Measurements from ENCODE around the gene TPO.
"Not testable (repeated sequence)": the region's sequence is repeated elsewhere in the genome, so short reads cannot be mapped to it uniquely, and the experiment has no call there.

The TPO gene

GRCh38 chr2:1413156-1413710 lies at the start of gene TPO:
TSS of gene TPO (plus strand) at chr2:1413463. CDS start at chr2:1414409, 946 bp downstream.
- DNase-seq (ENCODE audit: low read depth), result no peak

- no peak for DNase-seq (ENCODE audit: low read depth)
Observed at GRCh38 chr2:1366546-1367134, 46.6 kb upstream of the TPO start.

DNA sequence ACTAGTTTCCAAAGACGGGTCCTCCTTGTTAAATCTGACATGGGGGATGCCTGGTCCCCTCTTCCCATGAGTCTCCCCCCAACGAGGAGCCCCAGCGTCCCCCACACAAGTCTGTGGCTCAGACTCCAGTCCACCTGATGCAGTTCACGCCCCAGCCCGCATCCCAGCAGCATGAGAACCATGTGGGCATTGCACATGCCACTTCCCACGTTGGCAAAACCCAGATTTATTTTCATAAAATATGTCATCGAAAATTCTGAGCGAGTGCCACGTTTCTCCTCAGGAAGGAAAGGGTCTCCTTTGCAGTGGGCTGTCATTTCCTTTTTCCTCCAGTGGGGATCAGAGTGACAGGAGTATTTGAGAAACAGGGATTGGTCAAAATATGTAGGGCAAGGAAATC lies 45.7 kb upstream of the TPO start:
- no peak for DNase-seq (ENCODE audit: low read depth)

DNA sequence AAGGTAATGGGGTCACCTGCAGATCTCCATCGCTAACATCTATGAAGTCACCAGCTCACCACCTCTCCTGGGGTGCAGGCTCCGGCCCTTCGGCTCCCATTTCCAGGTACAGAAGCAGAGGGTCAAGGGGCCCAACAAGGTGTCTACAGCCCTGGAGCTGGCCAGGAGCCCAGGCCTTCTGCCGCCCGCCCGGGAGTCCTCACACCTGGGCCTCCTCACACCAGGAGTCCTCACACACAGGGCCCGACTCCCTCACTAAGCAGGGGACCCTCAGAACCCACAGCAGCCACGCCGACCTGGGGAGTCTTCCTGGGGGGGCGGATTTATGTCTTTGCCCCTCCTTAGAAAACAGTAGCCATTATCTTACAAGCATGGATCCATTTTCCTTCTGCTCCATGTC lies 43.4 kb upstream of the TPO start:
- no peak for DNase-seq (ENCODE audit: low read depth)

DNA sequence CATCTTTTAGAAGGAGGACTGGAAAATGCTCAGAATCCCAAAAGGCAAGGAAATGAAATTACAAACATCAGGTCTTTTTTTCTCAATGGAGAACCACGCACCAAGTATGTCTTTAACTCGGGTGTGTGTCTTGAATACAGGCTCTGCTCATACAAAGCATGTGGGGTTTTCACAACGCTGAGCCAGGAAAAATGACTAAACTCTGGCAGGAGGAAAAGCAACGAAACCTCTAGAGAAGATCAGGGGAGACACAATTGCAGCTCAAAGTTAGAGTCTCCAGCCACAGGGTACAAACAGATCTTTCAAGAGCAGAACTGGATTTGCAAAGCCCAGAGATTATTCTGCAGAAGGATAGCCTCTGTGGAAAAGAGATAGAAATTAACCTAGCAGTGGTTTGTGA lies 42.8 kb upstream of the TPO start:
- no peak for DNase-seq (ENCODE audit: low read depth)

GRCh38 chr2:1371082-1371481 lies 42.2 kb upstream of the TPO start:
- DNase-seq (ENCODE audit: low read depth), result no peak

GRCh38 chr2:1373830-1374229 lies 39.4 kb upstream of the TPO start:
- DNase-seq (ENCODE audit: low read depth), result no peak

GRCh38 chr2:1374287-1374686 lies 39.0 kb upstream of the TPO start:
- no peak for DNase-seq (ENCODE audit: low read depth)

GRCh38 chr2:1375794-1376193 lies 37.5 kb upstream of the TPO start:
- DNase-seq (ENCODE audit: low read depth), result no peak

DNA sequence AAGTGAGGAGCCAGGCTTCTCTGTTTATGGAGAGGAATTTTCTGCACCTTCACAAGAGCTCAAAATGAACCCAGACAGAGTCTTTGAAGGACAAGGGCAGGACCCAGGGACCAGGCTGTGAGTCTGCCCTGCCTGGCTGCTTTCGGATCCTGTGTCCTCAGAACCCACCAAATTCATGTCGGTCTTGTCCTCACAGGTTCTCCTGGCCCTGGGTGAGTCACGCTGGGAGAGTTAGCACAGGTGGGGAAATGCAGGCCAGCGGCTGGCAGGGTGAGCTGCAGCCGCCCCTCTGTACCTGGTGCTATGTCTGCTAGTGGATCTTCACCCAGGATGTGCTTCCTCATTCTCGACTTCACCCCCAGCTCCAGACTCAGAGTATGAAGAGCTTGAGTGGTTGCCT lies 35.8 kb upstream of the TPO start:
- no peak for DNase-seq (ENCODE audit: low read depth)

- no peak for DNase-seq (ENCODE audit: low read depth)
Observed at GRCh38 chr2:1378456-1379150, 34.7 kb upstream of the TPO start.

- no peak for DNase-seq (ENCODE audit: low read depth)
Observed at GRCh38 chr2:1381644-1382043, 31.6 kb upstream of the TPO start.

- DNase-seq (ENCODE audit: low read depth), result not testable (repeated sequence)
Observed at GRCh38 chr2:1387954-1388725, 25.1 kb upstream of the TPO start.

DNA sequence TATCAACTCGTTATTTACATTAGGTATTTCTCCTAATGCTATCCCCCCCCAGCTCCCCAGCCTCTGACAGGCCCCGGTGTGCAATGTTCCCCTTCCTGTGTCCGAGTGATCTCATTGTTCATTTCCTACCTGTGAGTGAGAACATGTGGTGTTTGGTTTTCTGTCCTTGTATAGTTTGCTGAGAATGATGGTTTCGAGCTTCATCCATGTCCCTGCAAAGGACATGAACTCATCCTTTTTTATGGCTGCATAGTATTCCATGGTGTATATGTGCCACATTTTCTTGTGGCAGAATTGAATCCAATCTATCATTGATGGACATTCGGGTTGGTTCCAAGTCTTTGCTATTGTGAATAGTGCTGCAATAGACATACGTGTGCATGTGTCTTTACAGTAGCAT lies 23.1 kb upstream of the TPO start:
- DNase-seq (ENCODE audit: low read depth), result not testable (repeated sequence)

GRCh38 chr2:1393321-1393720 lies 19.9 kb upstream of the TPO start:
- DNase-seq (ENCODE audit: low read depth), result no peak

DNA sequence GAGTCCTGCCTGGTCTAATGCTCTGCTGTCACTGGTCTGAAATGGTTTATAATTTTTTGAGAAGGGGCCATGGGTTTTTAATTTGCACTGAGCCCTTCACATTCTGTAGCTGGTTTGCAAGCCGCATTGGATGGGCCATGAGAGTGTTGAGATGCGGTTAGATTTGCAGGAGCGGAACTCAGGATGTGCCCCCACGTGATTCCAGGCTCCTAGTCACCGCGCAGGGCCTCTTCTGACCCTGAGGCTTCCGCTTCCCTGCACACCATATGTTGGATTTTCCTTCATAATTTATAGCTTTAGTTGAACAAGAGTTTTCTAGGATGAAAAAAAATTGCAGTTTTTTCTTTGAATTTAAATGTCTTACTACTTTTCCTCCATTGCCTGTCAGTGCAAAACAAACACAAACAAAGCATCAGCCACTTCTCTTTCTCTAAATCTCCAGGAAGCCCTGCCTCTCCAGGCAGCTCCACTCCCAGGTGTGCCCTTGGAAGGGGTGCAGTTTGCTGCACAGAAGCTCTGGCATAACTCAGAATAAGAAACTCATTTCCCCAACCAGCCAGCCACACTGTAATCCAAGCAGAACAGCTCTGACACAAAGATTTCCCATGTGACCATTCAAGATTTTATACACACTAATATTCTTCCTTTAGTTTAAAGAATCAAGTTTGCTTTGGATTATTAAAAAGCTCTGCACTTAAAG lies 18.4 kb upstream of the TPO start:
- no peak for DNase-seq (ENCODE audit: low read depth)

- no peak for DNase-seq (ENCODE audit: low read depth)
Observed at GRCh38 chr2:1397350-1397749, 15.9 kb upstream of the TPO start.

- DNase-seq (ENCODE audit: low read depth), result no peak
Observed at GRCh38 chr2:1398191-1398590, 15.1 kb upstream of the TPO start.

GRCh38 chr2:1400943-1401735 lies 12.1 kb upstream of the TPO start:
- DNase-seq (ENCODE audit: low read depth), result no peak

- DNase-seq (ENCODE audit: low read depth), result no peak
Observed at GRCh38 chr2:1402064-1402463, 11.2 kb upstream of the TPO start.

GRCh38 chr2:1403565-1403964 lies 9.7 kb upstream of the TPO start:
- no peak for DNase-seq (ENCODE audit: low read depth)

GRCh38 chr2:1405124-1405523 lies 8.1 kb upstream of the TPO start:
- no peak for DNase-seq (ENCODE audit: low read depth)

All from stimulated activated CD8-positive, alpha-beta memory T cell treated with anti-CD3 and anti-CD28 coated beads, Interleukin-15, amount 100 ng/mL, for 1 hour (primary cell).